Peyer's patch (tissue), 4 donors: ENCODE results near the gene DCAKD.

ENCODE experiments used
- CTCF ChIP-seq, 6 experiments: fragments of 450-650 bp in 4 of 6; fragments of 200-600 bp in 2 of 6; sonication (generic) in 1 of 6; IDR thresholded peaks; one replicate each; pipeline ENCODE4 v1.5.1; 2017 to 2019; ENCODE audit warnings: antibody characterized with exemption in 6 of 6, mild to moderate bottlenecking in 3 of 6, moderate library complexity in 1 of 6
- POLR2A ChIP-seq, 2 donors: fragments of 450-650 bp; IDR thresholded peaks; one replicate each; pipeline ENCODE4 v1.5.1; 2017; ENCODE audit warnings: antibody characterized with exemption in 2 of 2, mild to moderate bottlenecking in 2 of 2, moderate library complexity in 2 of 2

- no peak for TF ChIP-seq POLR2A (IDR thresholded peaks at IDR 0.05)
- no peak for TF ChIP-seq CTCF (IDR thresholded peaks at IDR 0.05)
These were observed 9.0 kb upstream of the DCAKD start for GRCh38 chr17:45060382-45060796.
